NCI-H2227 (cell line): ENCODE measurements around the gene ADGRV1.

Source experiments
- DNase-seq: peaks from one replicate; lab custom pipeline; 2025; ENCODE audit not compliant: unreplicated experiment; lab: John Stamatoyannopoulos, UW

Gene ADGRV1

DNA sequence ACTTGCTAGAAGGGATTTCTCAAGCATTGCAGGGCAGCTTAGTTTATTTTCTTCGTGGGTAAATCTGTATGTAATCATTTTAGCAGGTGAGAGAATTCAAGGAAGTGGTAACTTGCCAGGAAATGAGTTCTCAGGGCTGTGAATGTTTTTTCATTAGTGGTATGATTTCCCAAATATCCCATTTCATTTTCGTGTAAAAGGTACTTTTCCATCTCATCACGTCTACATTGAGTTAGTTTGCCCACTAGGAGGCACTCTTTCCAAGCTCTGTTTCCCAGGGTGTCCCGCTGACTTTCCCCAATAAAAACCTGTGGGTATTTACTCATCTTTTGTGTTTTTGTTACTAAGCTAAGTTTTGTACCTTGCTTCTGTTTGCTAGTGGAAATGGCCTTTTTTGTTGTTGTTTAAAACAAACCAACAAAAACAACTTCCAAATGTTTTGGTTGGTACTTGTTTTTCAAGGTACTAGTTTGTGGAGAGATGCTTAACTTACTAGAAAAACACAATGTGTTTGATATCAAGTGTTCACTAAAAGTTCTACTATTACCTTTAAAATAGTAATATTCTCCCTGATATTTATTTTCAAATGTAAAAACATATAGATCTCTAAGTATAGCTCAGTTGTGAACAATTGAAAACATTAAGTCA is 373.6 kb downstream of the ADGRV1 start:
- peak; percentile 7 for DNase-seq

DNA sequence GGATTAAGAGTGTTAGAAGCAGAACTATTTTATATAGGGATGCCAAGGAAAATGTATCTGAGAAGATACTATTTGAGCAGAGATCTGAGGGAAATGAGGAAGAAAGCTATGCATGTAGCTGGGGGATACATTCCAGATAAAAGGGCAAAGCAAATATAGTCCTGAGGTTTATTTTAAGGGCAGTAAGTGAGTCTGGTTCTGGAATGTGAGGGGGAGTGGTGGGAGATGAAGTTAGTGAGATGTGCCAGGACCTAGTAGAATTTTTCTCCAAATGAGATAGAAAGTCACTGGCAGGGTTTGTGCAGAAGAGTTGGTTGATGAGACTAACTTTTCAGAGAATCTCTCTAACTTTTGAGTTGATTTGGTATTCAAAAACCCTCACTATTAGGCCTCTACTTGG is 374.7 kb downstream of the ADGRV1 start:
- DNase-seq, result no peak

DNA sequence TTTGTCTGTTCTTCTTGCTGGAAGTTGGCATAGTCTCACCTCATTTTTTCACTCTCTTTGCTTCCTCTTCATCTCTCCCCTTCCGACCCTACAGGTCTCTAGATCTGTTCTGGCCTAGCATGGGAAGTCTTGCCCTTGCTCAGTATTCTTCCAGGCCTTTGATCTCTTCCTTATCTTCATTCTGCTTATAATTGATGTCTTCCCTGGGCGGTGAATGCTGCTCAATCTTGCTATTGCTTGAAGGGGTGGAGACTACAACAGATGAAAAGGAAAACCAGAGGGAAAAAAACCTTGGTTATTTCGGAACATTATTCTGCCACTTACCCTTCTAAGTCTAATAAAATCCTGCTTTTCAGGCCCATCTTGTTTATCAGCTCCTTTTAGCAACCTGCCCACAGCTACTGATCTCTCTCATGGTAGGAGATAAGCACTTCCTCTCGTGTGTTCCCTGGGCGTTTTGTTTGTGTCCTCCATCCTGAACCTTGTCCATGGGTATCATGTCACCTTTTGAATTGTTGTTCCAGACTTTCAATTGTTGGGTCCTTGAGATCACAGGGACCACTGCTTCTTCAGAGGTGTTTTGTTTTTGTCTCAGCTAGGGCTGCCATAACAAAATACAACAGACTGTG is 375.6 kb downstream of the ADGRV1 start:
- no peak for DNase-seq

DNA sequence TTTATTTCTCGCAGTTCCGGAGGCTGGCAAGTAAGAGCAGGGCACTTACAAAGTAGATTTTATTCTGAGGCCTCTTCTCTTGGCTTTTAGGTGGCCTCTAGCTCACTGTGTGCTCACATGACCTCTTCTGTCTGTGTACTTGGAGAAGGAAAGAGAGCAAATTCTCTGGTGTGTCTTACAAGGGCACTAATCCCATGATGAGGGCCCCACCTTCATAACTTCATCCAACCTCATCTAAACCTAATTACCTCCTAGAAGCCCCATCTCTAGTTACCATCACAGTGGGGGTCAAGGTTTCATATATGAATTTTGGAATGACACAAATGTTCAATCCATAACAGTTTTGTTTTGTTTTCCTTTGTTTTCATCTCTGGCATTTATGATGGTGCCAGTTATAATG is 376.1 kb downstream of the ADGRV1 start:
- DNase-seq, result no peak

DNA sequence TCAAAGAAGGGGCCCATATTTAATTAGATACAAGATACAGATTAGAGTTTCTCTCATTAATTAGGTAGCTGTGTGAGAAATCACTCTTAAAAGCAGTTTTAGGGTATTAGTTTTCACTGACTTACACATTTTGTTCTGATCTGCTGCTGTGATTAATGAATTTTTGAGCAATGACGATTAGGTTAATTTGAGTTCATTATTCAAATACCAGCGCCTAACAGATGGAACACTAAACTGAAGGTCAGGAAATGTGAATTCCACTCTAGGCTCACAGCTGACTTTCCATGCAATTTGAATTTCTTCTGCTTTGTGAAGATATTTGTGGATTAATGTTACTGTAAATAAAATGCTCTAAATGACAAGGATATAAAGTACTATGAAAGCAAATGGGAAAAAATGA is 380.6 kb downstream of the ADGRV1 start:
- no peak for DNase-seq

DNA sequence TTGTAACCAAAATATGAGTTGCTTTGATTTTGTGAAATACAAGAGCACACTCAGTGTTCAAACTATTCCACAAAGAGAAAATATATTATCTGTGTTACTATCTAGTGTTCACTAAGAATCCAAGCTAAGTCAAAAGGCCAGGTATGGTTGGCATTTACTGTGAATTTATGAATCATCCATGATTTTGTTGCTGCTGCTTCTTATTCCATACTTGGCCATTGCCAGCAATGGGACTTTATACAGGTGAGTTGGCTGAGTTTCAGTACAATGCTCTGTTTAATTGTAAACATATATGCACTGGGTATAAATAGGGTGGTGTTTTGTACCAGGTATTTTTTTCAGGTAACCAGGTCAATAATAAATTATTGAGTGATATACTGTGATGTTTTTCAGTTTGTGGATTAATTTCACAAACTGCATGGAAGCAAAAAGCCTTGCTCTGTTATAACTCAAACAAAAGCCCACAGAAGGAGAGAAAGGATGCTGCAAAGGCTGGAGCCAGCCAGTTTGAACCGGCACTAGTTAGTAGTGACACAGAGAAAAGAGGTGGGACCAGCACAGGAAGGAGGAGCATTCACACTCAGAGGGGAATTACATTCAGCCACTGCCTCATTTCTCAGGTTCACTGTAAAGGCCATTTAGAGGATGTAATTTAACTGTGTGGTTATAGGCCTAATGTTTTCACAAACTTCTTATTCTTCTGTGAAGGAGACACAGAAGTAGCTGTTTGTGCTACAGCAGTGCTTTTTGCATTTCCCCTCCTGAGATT is 381.8 kb downstream of the ADGRV1 start:
- DNase-seq, result peak; percentile 50

DNA sequence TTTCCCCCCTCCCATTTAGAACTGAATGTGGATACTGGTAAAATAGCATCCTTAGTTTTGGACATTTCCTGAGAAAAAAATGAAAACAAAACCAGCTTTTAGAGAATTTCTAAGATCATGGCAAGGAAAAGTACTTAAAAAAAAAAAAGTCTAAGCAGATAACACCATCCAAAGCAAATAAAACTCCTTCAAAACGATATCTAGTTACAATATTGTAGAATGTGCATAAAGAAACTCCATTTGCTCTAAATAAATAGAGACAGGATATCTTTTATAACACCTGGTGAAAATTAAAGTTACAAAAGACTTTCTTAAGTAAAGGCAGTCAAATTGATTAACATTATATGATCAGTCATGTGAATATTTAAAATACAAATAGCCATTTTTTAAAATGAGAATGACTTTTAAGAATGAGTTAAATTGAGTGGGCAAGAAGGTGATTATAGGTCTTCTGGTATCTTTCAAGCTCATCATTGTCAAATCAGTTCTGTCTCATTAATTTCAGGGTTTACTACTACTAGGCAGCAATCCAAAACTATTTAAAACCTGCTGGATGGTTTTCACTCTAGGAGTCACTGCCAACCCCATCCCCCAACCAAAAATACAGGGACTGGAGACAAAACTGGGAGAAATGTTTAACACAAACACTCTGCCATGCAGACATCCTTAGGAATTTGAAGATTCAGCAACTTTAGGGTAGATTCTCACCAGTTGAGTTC is 382.6 kb downstream of the ADGRV1 start:
- no peak for DNase-seq

DNA sequence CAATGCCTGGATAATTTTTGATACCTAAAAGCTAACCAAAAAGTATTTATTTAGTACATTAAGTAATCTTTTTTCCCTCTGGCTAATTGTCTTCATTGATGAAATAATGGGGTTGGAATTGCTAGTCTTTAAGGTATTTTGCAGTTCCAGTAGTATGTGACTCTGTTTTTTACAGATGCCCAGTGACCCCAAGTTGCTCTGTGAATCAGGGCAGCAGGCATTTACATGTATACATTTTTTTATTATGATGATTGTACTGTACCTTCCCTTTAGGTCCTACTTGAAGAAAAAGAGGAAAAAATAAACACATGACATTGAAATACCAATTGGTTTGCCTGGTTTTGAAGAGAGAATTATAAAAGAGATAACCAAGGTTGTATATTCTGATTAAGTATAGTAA is 385.5 kb downstream of the ADGRV1 start:
- DNase-seq, result no peak

DNA sequence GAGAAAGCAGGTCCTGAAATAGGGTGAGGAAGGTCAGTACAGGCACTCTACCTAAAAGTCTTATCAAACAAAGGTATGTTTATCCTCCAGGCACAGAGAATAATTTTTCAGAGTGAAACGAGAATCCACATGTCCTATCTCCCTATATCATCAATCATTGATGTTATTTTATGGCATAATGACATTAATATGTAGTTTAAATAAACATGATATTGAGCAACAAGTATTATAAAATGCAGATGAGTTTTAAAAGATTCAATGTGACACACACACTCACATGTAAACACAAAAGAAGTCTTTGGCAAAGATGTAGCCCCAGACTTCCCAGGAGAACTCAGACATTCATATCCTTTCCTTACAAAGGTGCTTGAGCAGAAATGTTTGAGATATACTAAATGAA is 389.1 kb downstream of the ADGRV1 start:
- DNase-seq, result no peak

DNA sequence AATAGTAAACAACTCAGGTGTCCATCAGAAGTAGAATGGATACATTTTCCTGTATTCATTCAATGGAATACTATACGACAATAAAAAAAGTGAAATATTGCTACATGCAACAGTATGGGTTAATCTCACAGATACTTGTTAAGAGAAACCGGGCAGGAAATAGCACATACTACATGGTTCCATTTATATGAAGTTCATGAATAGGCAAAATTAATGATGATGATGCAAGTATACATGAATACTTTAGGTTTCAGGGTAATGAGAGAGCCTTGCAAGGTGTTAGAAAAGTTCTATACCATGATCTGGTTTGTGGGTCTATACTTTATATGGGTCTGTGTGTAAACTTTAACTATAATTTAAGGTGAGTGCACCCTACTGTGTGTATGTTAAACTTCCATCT is 390.4 kb downstream of the ADGRV1 start:
- DNase-seq, result no peak

DNA sequence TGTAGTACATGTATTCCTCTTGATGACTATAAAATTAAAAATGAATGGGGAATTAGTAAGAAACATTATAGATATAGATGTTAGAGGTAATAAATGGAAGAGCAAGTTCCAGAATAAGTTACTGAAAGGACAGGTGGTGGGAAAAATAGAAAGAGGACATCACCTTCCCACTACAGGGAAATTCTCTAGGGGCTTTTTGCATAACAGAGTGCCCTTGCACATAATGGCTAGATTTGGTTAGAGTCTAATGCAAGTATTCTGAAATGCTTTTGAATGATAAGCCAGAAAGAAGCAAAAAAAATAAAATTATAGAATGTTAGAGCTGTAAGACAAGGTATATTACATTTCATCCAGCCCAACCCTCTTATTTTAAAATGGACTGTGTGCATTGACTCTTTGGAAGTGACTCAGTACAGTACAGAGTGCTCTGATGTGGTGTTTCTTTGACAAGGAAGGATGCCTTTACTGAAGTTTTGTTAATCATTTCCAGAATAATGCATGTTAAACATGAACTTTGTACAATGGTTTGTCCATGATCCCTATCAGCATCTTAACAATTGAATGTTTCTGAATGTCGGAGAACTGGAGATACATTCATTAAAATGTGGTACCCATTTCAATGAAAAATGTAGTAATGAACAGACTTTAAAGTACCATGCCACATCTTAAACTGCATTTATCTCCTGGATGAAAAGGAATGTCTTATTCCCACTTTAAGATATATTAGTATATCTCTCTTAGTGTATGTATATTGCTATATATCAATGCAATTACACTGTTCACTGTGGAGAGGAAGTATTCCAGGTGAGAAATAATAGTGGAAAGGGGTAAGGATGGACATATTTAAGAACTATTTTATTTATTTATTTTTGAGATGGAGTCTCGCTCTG is 391.1 kb downstream of the ADGRV1 start:
- no peak for DNase-seq

DNA sequence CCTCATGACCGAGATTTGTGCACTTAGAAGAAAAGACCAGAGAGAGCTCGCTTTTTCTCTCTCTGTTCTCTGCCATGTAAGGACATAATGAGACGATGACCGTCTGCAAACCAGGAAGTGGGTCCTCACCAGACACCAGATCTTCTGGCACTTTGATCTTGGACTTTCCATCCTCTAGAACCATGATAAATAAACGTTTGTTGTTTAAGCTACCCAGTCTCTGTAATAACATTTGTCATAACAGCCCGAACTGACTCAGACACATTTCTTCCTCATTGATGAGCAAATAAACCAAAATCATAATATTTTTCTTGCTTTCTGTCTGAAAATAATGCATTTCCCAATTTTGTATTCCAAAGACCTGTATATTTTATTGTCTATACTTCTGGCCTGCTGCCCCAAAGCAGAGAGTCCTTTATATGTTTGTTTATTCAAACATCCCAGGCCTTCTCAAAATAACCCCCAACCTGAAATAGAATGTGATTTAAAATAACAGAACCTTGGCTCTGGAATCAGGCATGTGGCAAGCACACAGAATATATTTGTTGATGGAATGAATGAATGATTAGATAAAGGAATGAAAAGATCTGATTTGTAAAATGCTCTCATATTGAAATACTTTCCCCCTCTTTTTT is 396.5 kb downstream of the ADGRV1 start:
- DNase-seq, result no peak

DNA sequence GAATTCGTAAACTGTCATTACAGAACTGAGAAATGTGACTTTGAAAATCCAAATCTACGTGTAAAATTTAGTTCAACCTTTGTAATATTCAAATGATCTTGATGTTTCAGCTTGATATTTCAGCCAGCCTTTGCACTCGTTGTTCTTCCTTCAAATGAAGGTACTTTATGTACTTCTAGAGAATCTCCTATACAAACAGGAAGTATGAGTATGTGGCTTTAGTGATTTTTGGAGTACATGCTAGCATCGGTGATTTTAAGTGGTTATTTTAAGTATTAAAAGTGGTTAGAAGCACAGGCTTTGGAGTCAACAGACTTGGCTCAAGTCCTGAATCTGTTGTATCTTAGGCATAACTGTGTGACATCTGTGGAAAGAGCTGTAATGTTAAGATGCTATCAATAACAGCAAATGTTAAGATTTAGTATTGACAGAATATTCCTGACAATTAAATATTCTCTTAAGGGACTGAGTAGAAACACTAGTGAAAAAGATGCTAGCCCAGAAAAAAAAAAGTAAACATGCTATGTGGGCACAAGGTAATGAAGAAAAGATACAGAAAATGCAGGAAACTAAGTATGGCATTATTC is 398.0 kb downstream of the ADGRV1 start:
- DNase-seq, result no peak

DNA sequence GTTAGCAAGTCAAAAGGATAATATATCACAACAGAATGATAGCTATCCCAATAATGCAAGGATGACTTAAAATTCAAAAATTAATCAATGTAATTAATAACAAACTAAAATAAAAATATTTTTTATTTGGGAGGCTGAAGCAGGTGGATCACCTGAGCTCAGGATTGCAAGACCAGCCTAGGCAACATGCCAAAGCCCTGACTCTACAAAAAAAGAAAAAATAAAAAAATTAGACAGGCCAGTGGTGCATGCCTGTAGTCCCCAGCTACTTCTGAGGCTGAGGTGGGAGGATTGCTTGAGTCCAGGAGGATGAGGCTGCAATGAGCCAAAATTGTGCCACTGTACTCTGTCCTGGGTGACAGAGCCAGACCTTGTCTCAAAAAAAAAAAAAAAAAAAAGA is 399.3 kb downstream of the ADGRV1 start:
- DNase-seq, result no peak

DNA sequence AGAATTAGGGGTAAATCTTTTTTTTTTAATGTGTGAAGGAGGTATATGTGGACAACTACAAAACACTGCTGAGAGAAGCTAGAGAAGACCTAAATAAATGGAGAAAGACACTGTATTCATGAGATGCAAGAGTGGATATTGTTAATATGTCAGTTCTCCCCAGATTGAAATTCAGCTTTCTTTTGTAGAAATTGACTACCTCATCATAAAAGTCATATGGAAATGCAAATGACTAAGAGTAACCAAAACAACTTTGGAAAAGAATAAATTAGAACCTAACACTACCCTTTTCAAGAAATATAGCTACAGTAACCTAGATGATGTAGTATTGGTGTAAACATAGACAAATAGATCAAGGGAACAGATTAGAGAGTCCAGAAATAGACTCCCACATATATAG is 400.7 kb downstream of the ADGRV1 start:
- DNase-seq, result no peak

DNA sequence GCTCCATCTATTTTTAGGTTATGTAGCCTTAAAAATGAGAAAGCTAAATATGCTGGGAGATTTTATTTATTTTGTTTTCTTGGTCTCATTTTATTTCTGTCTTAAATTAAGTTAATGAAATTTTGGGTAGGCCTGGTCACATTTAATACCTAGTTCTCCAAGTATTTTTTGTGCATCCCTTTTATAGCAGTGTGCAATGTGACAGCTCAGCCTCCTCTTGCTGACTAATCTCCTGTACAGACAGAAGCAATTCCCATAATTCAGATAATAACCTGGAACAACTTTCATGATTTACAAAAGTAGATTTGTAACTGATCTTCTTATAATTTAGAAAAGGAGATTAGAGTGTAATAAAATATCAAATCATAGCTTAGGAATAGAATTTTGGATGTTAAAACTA is 403.9 kb downstream of the ADGRV1 start:
- no peak for DNase-seq

DNA sequence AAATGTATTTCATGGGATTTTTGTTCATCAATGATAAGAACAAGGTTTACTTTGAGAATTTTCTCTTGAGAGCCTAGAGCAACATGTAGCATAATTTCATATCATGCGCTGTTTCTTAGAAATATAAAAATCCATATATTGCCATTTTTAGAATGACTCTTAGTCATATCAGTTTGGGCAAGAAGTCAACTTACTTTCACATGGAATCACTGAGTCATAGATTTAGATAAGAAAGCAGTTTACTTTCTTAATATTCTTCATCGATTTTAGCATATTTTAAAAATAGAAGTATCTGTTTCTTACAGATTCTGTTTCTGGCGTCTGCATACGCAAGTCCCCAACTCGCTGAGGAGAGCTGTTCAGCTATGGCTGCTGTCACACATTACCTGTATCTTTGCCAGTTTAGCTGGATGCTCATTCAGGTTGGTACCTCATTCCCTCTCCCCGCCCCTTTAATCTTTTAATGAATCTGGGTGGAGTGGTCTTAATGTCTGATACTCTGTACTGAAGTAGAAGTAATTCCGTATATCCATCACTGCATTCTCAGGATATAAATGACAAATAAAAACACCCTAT is 406.6 kb downstream of the ADGRV1 start:
- no peak for DNase-seq

DNA sequence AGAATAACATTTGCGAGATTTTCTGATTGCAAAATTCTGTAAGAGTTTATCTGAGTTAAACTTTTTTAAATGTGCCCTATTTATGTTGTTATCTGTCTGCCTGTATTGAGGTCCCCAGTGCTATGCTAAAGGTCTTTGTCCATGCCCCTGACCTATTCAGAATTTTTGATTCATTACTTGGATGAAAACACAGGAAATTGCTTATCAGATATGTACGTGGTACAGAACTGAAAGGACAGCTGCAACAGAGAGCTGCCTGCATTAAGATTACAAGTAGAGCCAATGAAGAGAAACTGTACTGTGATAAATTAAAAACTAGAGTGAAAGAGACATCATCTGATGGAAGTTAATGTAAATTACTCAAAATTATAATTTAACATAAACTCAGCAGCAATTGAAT is 408.8 kb downstream of the ADGRV1 start:
- no peak for DNase-seq

DNA sequence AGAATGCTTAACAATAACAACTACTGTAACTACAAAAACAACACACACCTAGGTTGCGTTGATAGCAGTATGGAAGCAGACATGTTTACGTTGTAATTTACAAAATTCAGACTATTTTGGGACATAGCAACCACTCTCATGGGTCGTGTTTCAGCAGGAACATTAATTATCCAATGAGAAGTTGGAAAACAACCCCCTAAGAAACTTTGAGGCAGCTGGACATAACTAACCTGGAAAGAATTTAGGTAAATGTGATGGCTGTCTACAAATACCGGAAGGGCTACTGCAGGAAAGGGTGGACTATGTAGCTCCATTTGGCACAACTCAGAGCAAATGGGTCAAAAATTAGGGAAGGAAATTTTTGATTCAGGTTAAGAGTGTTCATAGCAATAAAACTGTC is 409.3 kb downstream of the ADGRV1 start:
- no peak for DNase-seq

DNA sequence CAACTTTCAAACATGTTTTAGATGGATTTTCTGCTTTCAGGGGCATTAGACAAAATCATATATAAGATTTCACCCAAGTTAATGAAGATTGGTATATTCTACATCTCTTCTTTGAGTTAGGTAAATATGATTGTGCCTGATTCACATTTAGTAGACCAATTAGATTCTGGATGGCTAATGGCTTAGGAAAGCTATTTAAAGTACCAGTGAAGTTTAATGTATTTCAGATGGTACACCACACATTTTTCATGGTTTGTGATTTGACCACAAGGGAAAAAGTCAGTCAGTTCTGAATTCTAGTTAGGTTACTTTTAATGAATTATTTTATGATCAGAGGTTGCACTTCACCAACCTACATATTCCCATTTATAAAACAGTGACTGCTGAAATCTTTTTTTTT is 409.7 kb downstream of the ADGRV1 start:
- DNase-seq, result no peak
